NCI-H187 treated with DMSO at 0.1 percent for 48 hours (cell line): ENCODE measurements around the gene MAP3K4.

Experiments
- DNase-seq: peaks from one replicate; lab custom pipeline; 2025; lab: John Stamatoyannopoulos, UW

Gene MAP3K4, protein sequence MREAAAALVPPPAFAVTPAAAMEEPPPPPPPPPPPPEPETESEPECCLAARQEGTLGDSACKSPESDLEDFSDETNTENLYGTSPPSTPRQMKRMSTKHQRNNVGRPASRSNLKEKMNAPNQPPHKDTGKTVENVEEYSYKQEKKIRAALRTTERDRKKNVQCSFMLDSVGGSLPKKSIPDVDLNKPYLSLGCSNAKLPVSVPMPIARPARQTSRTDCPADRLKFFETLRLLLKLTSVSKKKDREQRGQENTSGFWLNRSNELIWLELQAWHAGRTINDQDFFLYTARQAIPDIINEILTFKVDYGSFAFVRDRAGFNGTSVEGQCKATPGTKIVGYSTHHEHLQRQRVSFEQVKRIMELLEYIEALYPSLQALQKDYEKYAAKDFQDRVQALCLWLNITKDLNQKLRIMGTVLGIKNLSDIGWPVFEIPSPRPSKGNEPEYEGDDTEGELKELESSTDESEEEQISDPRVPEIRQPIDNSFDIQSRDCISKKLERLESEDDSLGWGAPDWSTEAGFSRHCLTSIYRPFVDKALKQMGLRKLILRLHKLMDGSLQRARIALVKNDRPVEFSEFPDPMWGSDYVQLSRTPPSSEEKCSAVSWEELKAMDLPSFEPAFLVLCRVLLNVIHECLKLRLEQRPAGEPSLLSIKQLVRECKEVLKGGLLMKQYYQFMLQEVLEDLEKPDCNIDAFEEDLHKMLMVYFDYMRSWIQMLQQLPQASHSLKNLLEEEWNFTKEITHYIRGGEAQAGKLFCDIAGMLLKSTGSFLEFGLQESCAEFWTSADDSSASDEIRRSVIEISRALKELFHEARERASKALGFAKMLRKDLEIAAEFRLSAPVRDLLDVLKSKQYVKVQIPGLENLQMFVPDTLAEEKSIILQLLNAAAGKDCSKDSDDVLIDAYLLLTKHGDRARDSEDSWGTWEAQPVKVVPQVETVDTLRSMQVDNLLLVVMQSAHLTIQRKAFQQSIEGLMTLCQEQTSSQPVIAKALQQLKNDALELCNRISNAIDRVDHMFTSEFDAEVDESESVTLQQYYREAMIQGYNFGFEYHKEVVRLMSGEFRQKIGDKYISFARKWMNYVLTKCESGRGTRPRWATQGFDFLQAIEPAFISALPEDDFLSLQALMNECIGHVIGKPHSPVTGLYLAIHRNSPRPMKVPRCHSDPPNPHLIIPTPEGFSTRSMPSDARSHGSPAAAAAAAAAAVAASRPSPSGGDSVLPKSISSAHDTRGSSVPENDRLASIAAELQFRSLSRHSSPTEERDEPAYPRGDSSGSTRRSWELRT (N-terminal part only)

GRCh38 chr6:160991406-160992060, at the start of gene MAP3K4:
Gene MAP3K4, plus strand, starts transcription at chr6:160991769. Its CDS starts 163 bp downstream, at chr6:160991932.
- no peak for DNase-seq

DNA sequence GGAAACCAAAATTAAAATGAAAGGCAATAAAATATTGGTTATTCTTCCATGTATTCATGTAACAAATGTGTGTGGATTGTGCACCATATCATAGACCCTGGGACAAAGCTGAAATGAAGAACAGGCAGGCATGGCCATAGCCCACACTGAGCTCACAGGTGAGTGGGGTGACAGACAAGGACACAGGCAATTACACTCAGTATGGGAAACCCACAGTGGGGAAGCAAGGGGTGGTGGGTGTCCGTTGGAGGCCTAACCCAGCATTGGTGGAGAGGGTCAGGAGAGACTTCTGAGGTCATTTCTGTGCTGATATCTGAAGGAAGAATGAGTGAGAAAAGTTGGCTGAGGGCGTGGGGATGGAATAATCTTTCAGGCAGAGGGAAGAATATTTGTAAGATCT, 47.6 kb upstream of the MAP3K4 start:
- no peak for DNase-seq

GRCh38 chr6:160945516-160946177, 45.9 kb upstream of the MAP3K4 start:
- DNase-seq = no peak

GRCh38 chr6:160949531-160949930, 42.0 kb upstream of the MAP3K4 start:
- DNase-seq = no peak

DNA sequence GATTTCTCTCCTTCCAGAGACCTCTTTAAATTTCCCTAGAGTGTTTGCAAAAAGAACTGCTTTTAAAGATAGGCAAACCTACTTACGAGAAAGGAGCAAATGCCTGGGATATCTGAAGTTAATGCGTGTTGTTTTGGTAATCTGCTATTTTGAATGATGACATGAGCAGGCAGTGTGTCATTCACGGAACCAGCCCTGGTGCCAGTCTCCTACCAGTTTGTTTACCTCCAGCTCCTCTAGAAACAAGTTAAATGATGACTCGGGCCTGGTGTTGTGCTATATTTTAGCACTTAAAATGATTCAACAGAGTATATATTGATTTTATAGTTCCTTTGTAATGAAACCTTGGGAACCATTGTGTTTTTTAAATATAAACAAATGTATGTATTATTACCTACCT, 41.1 kb upstream of the MAP3K4 start:
- DNase-seq = no peak

GRCh38 chr6:160951187-160952030, 40.2 kb upstream of the MAP3K4 start:
- no peak for DNase-seq

GRCh38 chr6:160952633-160953281, 38.8 kb upstream of the MAP3K4 start:
- DNase-seq = no peak

- no peak for DNase-seq
These were observed 35.9 kb upstream of the MAP3K4 start for GRCh38 chr6:160955508-160956295.

DNA sequence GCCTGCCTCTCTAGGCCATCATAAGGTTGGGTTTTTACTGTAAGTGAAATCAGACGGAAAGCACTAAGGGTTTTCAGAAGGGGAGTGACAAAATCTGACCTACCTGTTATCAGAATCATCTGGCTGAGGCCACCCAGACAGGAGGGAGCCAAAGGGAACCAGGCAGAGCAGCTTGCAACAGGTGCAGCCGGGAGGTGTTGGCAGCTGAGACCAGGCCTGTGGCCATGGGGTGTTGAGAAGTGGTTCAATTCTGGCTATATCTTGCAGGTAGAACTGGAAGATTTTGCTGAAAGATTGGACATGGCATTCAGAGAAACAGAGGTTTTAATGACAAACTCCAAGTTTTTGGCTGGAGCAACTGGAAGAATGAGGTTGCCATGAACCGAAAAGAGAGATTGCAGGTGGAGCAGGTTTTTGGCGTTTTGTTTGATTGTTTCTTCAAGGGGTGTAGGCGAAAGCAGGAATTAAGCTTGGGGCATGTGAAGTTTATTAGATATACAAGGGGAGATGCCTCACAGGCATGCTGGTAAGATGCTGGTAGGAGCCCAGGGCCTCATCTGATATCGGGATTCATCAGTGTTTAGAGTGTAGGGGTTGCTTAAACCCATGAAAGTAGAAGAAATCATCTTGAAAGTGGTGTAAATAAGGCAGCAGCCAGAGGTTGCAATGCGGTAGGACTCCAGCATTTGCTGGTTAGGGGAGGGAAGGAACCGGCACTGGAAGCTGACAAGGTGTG, 35.1 kb upstream of the MAP3K4 start:
- no peak for DNase-seq

DNA sequence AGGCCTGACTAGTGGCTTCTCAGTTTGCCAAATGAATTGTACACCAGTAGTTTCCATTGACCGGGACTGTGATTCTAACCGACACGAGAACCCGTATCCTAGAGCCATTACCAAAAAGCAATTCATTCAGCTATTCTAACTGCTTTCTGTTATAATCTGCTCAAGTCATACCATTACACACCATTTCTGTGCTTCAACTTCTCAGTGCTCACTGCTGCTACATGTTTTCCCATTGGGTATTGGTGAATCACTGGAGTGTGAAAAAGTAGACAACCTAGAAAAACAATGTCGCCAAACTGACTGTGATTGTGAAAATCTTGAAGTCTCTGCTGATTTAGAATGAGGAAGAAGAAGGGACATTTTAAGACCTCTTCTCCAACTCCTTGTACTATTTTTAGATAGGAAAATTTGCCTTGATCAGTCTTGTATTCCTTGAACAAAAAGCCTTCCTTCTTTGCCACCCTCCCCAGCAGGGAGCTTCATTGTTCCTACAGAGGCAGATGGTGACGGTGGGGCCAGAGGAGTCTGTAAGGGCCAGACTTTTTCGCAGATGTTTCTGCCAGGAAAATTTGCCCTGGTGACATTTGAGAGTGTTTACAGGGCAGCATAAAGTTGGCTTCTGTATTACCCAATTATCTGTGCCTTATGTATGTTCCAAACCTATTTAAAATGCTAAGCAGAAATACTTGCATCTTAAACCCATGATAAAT, 31.7 kb upstream of the MAP3K4 start:
- no peak for DNase-seq

- no peak for DNase-seq
These were observed 30.7 kb upstream of the MAP3K4 start for GRCh38 chr6:160960839-160961238.

DNA sequence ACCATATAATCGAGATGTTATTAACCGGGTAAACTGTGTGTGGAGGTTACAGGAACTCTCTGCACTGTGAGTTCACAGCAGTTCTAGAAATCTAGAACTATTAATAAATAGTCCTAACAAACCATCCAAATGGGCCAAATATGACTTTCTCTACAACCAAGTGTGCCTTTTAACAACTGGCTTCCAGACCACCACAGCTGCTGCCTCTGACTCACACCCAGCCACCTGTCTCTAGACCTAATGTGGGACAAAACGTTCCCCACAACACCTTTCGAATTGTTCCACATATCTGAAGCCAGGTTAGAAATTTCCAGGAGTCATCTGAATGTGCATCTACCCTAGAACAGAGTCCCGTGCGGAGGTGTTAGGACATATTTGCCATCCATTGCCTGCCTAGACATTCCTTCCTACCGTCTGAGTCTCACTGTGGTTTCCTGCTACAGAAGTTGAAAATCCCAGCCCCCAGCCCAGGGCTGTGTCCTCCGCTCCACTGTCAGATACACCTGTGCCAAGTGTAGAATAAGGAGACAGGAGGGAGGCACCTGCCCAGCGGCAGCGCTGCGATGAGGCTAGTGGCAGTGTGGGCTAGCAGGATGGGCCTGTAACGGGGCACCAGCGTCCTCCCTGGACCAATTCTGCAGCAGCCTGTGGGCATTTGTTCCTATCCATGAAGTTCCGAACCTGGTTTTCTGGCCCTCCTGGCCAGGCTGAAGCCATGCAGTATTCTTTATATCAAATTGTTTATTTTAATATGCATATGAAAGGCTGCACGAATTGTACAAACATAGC, 28.5 kb upstream of the MAP3K4 start:
- no peak for DNase-seq

- DNase-seq = no peak
These were observed 27.9 kb upstream of the MAP3K4 start for GRCh38 chr6:160963651-160964050.

- no peak for DNase-seq
These were observed 25.7 kb upstream of the MAP3K4 start for GRCh38 chr6:160965893-160966292.

DNA sequence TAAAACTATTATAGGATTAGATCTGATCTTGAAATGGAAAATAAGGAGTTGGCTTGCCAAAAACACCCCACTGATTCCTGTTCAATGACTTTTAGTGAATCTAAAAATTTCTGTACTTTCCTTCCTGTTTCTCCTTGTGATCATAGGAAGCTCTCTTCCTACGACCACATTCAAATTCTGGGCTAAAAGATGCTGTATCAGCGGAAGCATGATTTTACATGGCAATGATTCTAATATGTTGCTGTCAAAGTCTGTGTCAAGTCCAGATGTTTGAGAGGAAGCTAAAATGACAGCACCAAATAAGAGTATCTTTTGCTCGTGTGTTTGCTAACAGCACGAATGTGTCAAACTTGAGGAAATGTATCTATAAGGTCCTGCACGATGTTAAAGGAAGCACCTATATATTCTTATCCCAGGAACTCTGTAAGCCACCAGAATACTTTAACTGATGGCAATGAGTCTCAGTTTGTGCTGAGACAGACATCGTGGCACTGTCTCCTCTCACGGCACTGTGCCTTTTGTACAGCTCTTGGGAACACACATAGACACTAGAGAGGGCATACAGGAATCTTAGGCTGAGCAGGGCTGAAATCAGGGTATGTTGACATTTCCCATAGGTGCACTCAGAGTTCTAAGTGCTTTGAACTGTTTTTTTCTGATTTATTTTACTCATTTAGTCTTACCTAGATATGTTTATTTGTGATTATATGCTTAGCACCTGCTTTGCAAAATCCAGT, 24.9 kb upstream of the MAP3K4 start:
- no peak for DNase-seq

DNA sequence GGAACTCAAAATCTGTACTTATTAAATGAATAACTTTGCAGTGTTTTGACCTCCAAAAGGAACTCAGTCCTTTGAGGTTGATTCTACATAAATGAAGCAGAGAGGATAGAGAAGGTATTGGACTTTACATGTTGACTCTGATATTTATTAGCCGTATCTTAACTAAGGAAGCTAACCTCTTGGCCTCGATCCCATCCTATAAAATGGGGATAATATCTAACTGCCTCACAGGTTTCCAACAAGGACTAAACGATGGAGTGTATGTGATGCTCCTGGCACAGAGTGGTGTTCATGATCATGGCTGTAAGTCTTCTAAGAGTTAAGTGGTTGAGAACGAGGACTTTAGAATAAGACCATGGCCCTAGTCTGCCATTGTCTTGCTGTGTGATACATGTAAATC, 24.2 kb upstream of the MAP3K4 start:
- DNase-seq = no peak
